ENCODE results near the gene KDELR1. TPM values are rescaled to one million over a fixed set of nuclear protein-coding genes. Genes with fewer than 3 reads are reported as not detected.

Gene KDELR1
- total RNA-seq, 1 experiment from 2014 or later, result 111 TPM

GRCh38 chr19:48417421-48417820 lies 26.1 kb upstream of the KDELR1 start:
- H3K9me3 ChIP-seq (ENCODE audit: control insufficient read depth, insufficient read depth, low read depth, low read length), result no peaks in the 10 kb centered on the region
- CTCF ChIA-PET, result no interaction called here
- no peaks in the 10 kb centered on the region for H3K4me1 ChIP-seq (ENCODE audit: control insufficient read depth, insufficient read depth, low read length)
- no peak overlapping the region for H3K4me3 ChIP-seq (ENCODE audit: low read depth in 2 of 2, low read length in 2 of 2)
- ATAC-seq (no peak), DNase-seq (ENCODE audit: low read depth, low spot score) (no peak)
- intact Hi-C loops (cut with micrococcal nuclease; ENCODE audit: unreplicated experiment), result no loop called here
- BruUV-seq (replicated peaks), result no TSS peak
- TF ChIP-seq TCF7L2 (IDR thresholded peaks at IDR 0.05; ENCODE audit: low read depth, low read length), result no peak
- no peak for TF ChIP-seq CTCF (IDR thresholded peaks at IDR 0.05)
- no peak for TF ChIP-seq POLR2AphosphoS5 (IDR thresholded peaks at IDR 0.05; ENCODE audit: low read depth, low read length)
- TF ChIP-seq REST (IDR thresholded peaks at IDR 0.05; ENCODE audit: insufficient read depth in 1 of 2, low read depth in 2 of 2, low read length in 1 of 2), result no peak
- no peak for TF ChIP-seq SIN3A (IDR thresholded peaks at IDR 0.05; ENCODE audit: borderline replicate concordance, insufficient read depth, low read depth, low read length)
- no peaks in the 10 kb centered on the region for H3K36me3 ChIP-seq (ENCODE audit: control insufficient read depth, insufficient read depth, low read length)
- POLR2A ChIA-PET, result no interaction called here
- H3K27me3 ChIP-seq (ENCODE audit: control insufficient read depth, insufficient read depth, low read length), result no peaks in the 10 kb centered on the region
- in situ Hi-C loops (cut with HindIII; ENCODE audit: low pct_unique_long_range_greater_than_20kb, low sequenced_read_pairs), result no loop called here
- no peak overlapping the region for H3K27ac ChIP-seq (ENCODE audit: low read length)

- Histone ChIP-seq H3K27me3 (ENCODE audit: control insufficient read depth, insufficient read depth, low read length) (no peaks in the 10 kb centered on the region), H3K4me1 (ENCODE audit: control insufficient read depth, insufficient read depth, low read length) (no peaks in the 10 kb centered on the region), H3K9me3 (ENCODE audit: control insufficient read depth, insufficient read depth, low read depth, low read length) (no peaks in the 10 kb centered on the region), H3K36me3 (ENCODE audit: control insufficient read depth, insufficient read depth, low read length) (no peaks in the 10 kb centered on the region), H3K27ac (ENCODE audit: low read length) (no peak overlapping the region), H3K4me3 (ENCODE audit: low read depth in 2 of 2, low read length in 2 of 2) (no peak overlapping the region)
- ATAC-seq (no peak), DNase-seq (ENCODE audit: low read depth, low spot score) (no peak)
- intact Hi-C loops (cut with micrococcal nuclease; ENCODE audit: unreplicated experiment) (no loop called here), in situ Hi-C loops (cut with HindIII; ENCODE audit: low pct_unique_long_range_greater_than_20kb, low sequenced_read_pairs) (no loop called here)
- ChIA-PET POLR2A (no interaction called here), CTCF (no interaction called here)
- BruUV-seq (replicated peaks), result no TSS peak
- TF ChIP-seq CTCF (IDR thresholded peaks at IDR 0.05) (no peak), REST (IDR thresholded peaks at IDR 0.05; ENCODE audit: insufficient read depth in 1 of 2, low read depth in 2 of 2, low read length in 1 of 2) (no peak), SIN3A (IDR thresholded peaks at IDR 0.05; ENCODE audit: borderline replicate concordance, insufficient read depth, low read depth, low read length) (no peak), POLR2AphosphoS5 (IDR thresholded peaks at IDR 0.05; ENCODE audit: low read depth, low read length) (no peak), TCF7L2 (IDR thresholded peaks at IDR 0.05; ENCODE audit: low read depth, low read length) (no peak)
These were observed 24.5 kb upstream of the KDELR1 start for GRCh38 chr19:48415806-48416221.

Data from Panc1 (cell line).